Endodermal cell (in vitro differentiated cells): ENCODE data around the gene ENAH. TPM values are rescaled to one million over a fixed set of nuclear protein-coding genes. Genes with fewer than 3 reads are reported as not detected.
A peak's percentile ranks its signal among the peaks of the same experiment; 100 is the strongest.

Experiments
- DNase-seq: peaks from one replicate; pipeline ENCODE4 v3.0.0-alpha.2; 2017
- H3K27ac ChIP-seq: 2 replicates; pipeline ENCODE4 v1.5.1; 2013; ENCODE audit warnings: mild to moderate bottlenecking, low read depth, low read length, moderate library complexity
- H3K27me3 ChIP-seq: 2 replicates; pipeline ENCODE4 v1.6.1; 2013; ENCODE audit warnings: mild to moderate bottlenecking, low read length, moderate library complexity; ENCODE audit not compliant: insufficient read depth, control insufficient read depth, poor library complexity, severe bottlenecking
- H3K36me3 ChIP-seq: 2 replicates; pipeline ENCODE4 v1.7.0; 2013; ENCODE audit warnings: mild to moderate bottlenecking, low read length, moderate library complexity; ENCODE audit not compliant: control insufficient read depth, insufficient read depth
- H3K4me1 ChIP-seq: one replicate; pipeline ENCODE4 v1.7.0; 2013; ENCODE audit warnings: low read length; ENCODE audit not compliant: control insufficient read depth, insufficient read depth
- H3K4me3 ChIP-seq: 2 replicates; pipeline ENCODE4 v1.5.1; 2013; ENCODE audit warnings: mild to moderate bottlenecking, low read length, moderate library complexity
- H3K9ac ChIP-seq: 2 replicates; pipeline ENCODE4 v1.6.1; 2013; ENCODE audit warnings: mild to moderate bottlenecking, low read length, moderate library complexity; ENCODE audit not compliant: poor library complexity, severe bottlenecking; ENCODE audit errors: extremely low read depth
- H3K9me3 ChIP-seq: 2 replicates; pipeline ENCODE4 v1.6.1; 2013; ENCODE audit warnings: mild to moderate bottlenecking, low read length, moderate library complexity; ENCODE audit not compliant: control insufficient read depth
- H3K27ac Mint-ChIP-seq: 2 replicates; pipeline ENCODE4 v1.8.0; 2020; ENCODE audit warnings: mixed read lengths
- H3K27me3 Mint-ChIP-seq: 2 replicates; pipeline ENCODE4 v1.8.0; 2021; ENCODE audit warnings: mild to moderate bottlenecking, mixed read lengths; ENCODE audit not compliant: insufficient read depth
- H3K36me3 Mint-ChIP-seq: 2 replicates; pipeline ENCODE4 v1.8.0; 2020; ENCODE audit warnings: low read depth, mixed read lengths
- H3K4me1 Mint-ChIP-seq: 2 replicates; pipeline ENCODE4 v1.8.0; 2020; ENCODE audit warnings: mixed read lengths
- H3K4me3 Mint-ChIP-seq: 2 replicates; pipeline ENCODE4 v1.8.0; 2020; ENCODE audit warnings: mild to moderate bottlenecking, moderate library complexity, mixed read lengths
- H3K9me3 Mint-ChIP-seq: 2 replicates; pipeline ENCODE4 v1.8.0; 2020; ENCODE audit warnings: mild to moderate bottlenecking, mixed read lengths
- CTCF ChIP-seq: fragments of 200-600 bp; sonication (generic); conservative IDR thresholded peaks from 2 replicates; pipeline ENCODE4 v1.5.0; 2021; ENCODE audit warnings: antibody characterized with exemption, mild to moderate bottlenecking
- WGBS, 2 experiments: methylation state at CpG; one replicate each; pipeline versions ENCODE4 v1.1.5 to v1.1.7; 2013; ENCODE audit warnings: missing lambda C conversion rate in 2 of 2, mixed read lengths in 1 of 2; ENCODE audit not compliant: insufficient coverage in 1 of 2, insufficient read length in 1 of 2; 5-methylcytosine and 5-hydroxymethylcytosine counted together
- total RNA-seq, 2 donors: library from RNA; stranded (reverse); fragmentation: NEBNext Ultra II Directional in 1 of 2; extraction: Animal tissue kit (Norgen Biotek cat#: 25700) in 1 of 2; gene quantifications; 2 replicates in 1 of 2; 3 replicates in 1 of 2; pipeline ENCODE4 v1.2.1, GENCODE V29; 2021

ENAH gene
- total RNA-seq, 2 donors from 2014 or later = 263 to 267 TPM

GRCh38 chr1:225581186-225581585 lies 71.7 kb downstream of the ENAH start:
- H3K36me3 Mint-ChIP-seq = peaks cover 20% of the 10 kb centered on the region
- peaks cover 50% of the 10 kb centered on the region for H3K4me1 Mint-ChIP-seq
- Histone ChIP-seq H3K27me3 (no peaks in the 10 kb centered on the region), H3K9me3 (no peaks in the 10 kb centered on the region), H3K27ac (no peak overlapping the region), H3K4me1 (peaks cover 3% of the 10 kb centered on the region), H3K9ac (no peak overlapping the region), H3K36me3 (peaks cover 26% of the 10 kb centered on the region), H3K4me3 (no peak overlapping the region)
- no peaks in the 10 kb centered on the region for H3K9me3 Mint-ChIP-seq
- H3K27ac Mint-ChIP-seq = peak overlapping the region; percentile 58
- DNase-seq = no peak
- H3K27me3 Mint-ChIP-seq = no peaks in the 10 kb centered on the region
- no peak overlapping the region for H3K4me3 Mint-ChIP-seq
- 85 to 89% methylated on average over 3 of the region's 3 CpGs for WGBS, 2 experiments
- no peak for TF ChIP-seq CTCF

GRCh38 chr1:225580238-225581099 lies 72.5 kb downstream of the ENAH start:
- Mint-ChIP-seq H3K27me3 (no peaks in the 10 kb centered on the region), H3K9me3 (no peaks in the 10 kb centered on the region), H3K4me3 (peak overlapping the region; percentile 11), H3K4me1 (peaks cover 50% of the 10 kb centered on the region), H3K27ac (peak overlapping the region; percentile 58), H3K36me3 (peaks cover 23% of the 10 kb centered on the region)
- H3K9ac ChIP-seq = no peak overlapping the region
- TF ChIP-seq CTCF = no peak
- peak overlapping the region; percentile 8 for H3K27ac ChIP-seq
- H3K4me3 ChIP-seq = no peak overlapping the region
- 78 to 86% methylated on average over 11 to 17 of the region's 17 CpGs for WGBS, 2 experiments
- peak; percentile 54 for DNase-seq
- no peaks in the 10 kb centered on the region for H3K9me3 ChIP-seq
- H3K36me3 ChIP-seq = peaks cover 26% of the 10 kb centered on the region
- peaks cover 3% of the 10 kb centered on the region for H3K4me1 ChIP-seq
- no peaks in the 10 kb centered on the region for H3K27me3 ChIP-seq

DNA sequence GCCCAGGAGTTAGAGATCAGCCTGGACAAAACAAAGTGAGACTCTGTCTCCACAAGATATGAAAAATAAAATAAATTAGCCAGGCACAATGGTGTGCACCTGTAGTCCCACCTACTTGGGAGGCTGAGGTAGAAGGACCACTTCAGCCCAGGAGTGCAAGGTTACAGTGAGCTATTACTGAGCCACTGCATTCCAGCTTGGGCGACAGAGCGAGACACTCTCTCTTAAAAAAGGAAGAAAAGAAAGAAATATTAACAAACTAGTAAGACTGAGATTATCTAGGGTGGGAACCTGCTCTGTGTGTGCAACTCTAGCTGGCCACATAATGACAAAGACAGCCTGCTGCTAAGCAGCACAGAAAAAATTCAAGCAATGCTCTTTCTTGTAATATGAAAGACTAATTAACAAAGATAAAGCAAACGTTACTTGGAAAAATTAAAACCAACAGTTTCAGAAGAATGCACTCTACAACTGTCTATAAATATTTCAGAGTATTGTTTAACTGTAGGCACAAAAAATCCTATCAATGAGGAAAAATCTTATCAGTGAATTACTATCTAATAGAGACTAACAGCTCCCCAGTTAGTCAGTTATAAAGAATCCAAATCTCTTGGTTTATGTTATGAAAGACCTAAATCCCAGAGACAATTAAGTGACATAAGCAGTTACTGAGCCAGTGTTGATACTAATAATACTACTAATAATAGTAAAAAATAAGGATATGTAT lies 74.5 kb downstream of the ENAH start:
- Histone ChIP-seq H3K27ac (peak overlapping the region; percentile 72), H3K27me3 (no peaks in the 10 kb centered on the region), H3K36me3 (peaks cover 16% of the 10 kb centered on the region), H3K4me3 (no peak overlapping the region), H3K9me3 (no peaks in the 10 kb centered on the region), H3K9ac (no peak overlapping the region), H3K4me1 (peaks cover 3% of the 10 kb centered on the region)
- DNase-seq = no peak
- Mint-ChIP-seq H3K4me3 (no peak overlapping the region), H3K27me3 (no peaks in the 10 kb centered on the region), H3K27ac (peak overlapping the region; percentile 67), H3K9me3 (no peaks in the 10 kb centered on the region), H3K36me3 (peaks cover 18% of the 10 kb centered on the region), H3K4me1 (peaks cover 53% of the 10 kb centered on the region)
- WGBS, 2 experiments = 71% methylated on average over 3 of the region's 3 CpGs; no CpG with 5 or more reads in 1 of the 2 experiments
- TF ChIP-seq CTCF = no peak
